MM.1S (cell line): ENCODE results near the gene TRNP1.

ENCODE experiments used
- DNase-seq: peaks from one replicate; pipeline ENCODE4 v3.0.0-alpha.2; 2015
- H2AFZ ChIP-seq: fragments of 300-600 bp; sonication (generic); 2 replicates; pipeline ENCODE4 v1.6.0; 2016; ENCODE audit warnings: antibody characterized with exemption, low read length
- H3F3A ChIP-seq: fragments of 300-600 bp; sonication (generic); 2 replicates; pipeline ENCODE4 v1.6.1; 2016; ENCODE audit warnings: mild to moderate bottlenecking, antibody characterized with exemption, low read length, moderate library complexity, mixed read lengths; ENCODE audit not compliant: insufficient read depth
- H3K27ac ChIP-seq: fragments of 300-600 bp; sonication (generic); 2 replicates; pipeline ENCODE4 v1.5.1; 2016; ENCODE audit warnings: mild to moderate bottlenecking, low read length
- H3K27me3 ChIP-seq: fragments of 300-600 bp; sonication (generic); replicated peaks from 2 replicates; pipeline ENCODE4 v1.6.0; 2016; ENCODE audit warnings: low read length; ENCODE audit not compliant: insufficient read depth
- H3K36me3 ChIP-seq: fragments of 300-600 bp; sonication (generic); replicated peaks from 2 replicates; pipeline ENCODE4 v1.6.1; 2016; ENCODE audit warnings: mild to moderate bottlenecking, low read length, mixed read lengths; ENCODE audit not compliant: insufficient read depth
- H3K4me1 ChIP-seq: fragments of 300-600 bp; sonication (generic); 2 replicates; pipeline ENCODE4 v1.6.1; 2016; ENCODE audit warnings: low read length, mixed read lengths
- H3K4me2 ChIP-seq: fragments of 300-600 bp; sonication (generic); 2 replicates; pipeline ENCODE4 v1.6.0; 2016; ENCODE audit warnings: low read depth, low read length
- H3K4me3 ChIP-seq: fragments of 300-600 bp; sonication (generic); 2 replicates; pipeline ENCODE4 v1.5.1; 2016; ENCODE audit warnings: low read length, mixed read lengths
- H3K79me2 ChIP-seq: fragments of 300-600 bp; sonication (generic); 2 replicates; pipeline ENCODE4 v1.6.1; 2016; ENCODE audit warnings: mixed run types, low read length, mixed read lengths
- H3K9ac ChIP-seq: fragments of 300-600 bp; sonication (generic); 2 replicates; pipeline ENCODE4 v1.6.1; 2016; ENCODE audit warnings: low read length, mixed read lengths
- H3K9me2 ChIP-seq: fragments of 300-600 bp; sonication (generic); replicated peaks from 2 replicates; pipeline ENCODE4 v1.6.1; 2016; ENCODE audit warnings: mild to moderate bottlenecking, low read length, mixed read lengths; ENCODE audit not compliant: insufficient read depth
- H3K9me3 ChIP-seq: fragments of 300-600 bp; sonication (generic); replicated peaks from 2 replicates; pipeline ENCODE4 v1.6.1; 2016; ENCODE audit warnings: mild to moderate bottlenecking, low read length, mixed read lengths; ENCODE audit not compliant: insufficient read depth
- H4K20me1 ChIP-seq: fragments of 300-600 bp; sonication (generic); 2 replicates; pipeline ENCODE4 v1.6.1; 2016; ENCODE audit warnings: mild to moderate bottlenecking, low read length, moderate library complexity, mixed read lengths; ENCODE audit not compliant: insufficient read depth
- EZH2 ChIP-seq: fragments of 300-600 bp; sonication (generic); optimal IDR thresholded peaks from 2 replicates; pipeline ENCODE3; 2017; ENCODE audit warnings: low read depth, mild to moderate bottlenecking, antibody characterized with exemption, low read length, mixed read lengths
- EZH2phosphoT487 ChIP-seq: fragments of 300-600 bp; sonication (generic); IDR thresholded peaks from 2 replicates; pipeline ENCODE4 v1.6.1; 2018; ENCODE audit warnings: antibody characterized with exemption, low read length
- TF ChIP-seq, protein P1 (sequence below): fragments of 300-600 bp; sonication (generic); IDR thresholded peaks from 2 replicates; pipeline ENCODE4 v1.5.1; 2016; ENCODE audit warnings: antibody characterized with exemption, low read length, mixed read lengths

Gene TRNP1

DNA sequence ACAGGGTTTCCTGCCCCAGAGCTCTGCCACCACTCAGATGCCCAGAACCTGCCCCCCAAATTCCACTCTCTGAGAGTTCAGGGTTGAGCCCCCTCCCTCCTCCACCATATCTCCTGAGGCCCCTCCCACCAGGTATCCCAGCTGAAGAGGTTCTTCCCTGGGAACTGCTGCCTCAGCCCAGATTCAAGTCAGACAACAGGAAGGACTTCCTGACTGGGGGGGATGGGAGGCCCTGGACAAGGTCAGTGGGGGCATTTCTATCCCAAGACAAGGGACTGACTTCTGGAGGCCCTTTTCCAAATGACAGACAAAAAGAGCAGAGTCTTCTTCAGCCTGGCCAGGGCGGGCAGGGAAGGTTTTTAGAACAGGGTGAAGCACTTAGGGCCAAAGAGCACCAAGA is 43.2 kb downstream of the TRNP1 start:
- no peaks in the 10 kb centered on the region for H3F3A ChIP-seq
- H3K4me3 ChIP-seq: no peak overlapping the region
- H3K36me3 ChIP-seq: no peaks in the 10 kb centered on the region
- H2AFZ ChIP-seq: no peak overlapping the region
- no peak overlapping the region for H3K9ac ChIP-seq
- no peak overlapping the region for H3K27ac ChIP-seq
- TF ChIP-seq EZH2: no peak
- no peak for TF ChIP-seq EZH2phosphoT487
- TF ChIP-seq, protein P1, sequence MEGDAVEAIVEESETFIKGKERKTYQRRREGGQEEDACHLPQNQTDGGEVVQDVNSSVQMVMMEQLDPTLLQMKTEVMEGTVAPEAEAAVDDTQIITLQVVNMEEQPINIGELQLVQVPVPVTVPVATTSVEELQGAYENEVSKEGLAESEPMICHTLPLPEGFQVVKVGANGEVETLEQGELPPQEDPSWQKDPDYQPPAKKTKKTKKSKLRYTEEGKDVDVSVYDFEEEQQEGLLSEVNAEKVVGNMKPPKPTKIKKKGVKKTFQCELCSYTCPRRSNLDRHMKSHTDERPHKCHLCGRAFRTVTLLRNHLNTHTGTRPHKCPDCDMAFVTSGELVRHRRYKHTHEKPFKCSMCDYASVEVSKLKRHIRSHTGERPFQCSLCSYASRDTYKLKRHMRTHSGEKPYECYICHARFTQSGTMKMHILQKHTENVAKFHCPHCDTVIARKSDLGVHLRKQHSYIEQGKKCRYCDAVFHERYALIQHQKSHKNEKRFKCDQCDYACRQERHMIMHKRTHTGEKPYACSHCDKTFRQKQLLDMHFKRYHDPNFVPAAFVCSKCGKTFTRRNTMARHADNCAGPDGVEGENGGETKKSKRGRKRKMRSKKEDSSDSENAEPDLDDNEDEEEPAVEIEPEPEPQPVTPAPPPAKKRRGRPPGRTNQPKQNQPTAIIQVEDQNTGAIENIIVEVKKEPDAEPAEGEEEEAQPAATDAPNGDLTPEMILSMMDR: no peak
- H4K20me1 ChIP-seq: no peaks in the 10 kb centered on the region
- no peaks in the 10 kb centered on the region for H3K9me2 ChIP-seq
- no peaks in the 10 kb centered on the region for H3K4me1 ChIP-seq
- no peaks in the 10 kb centered on the region for H3K9me3 ChIP-seq
- no peaks in the 10 kb centered on the region for H3K79me2 ChIP-seq
- H3K4me2 ChIP-seq: no peak overlapping the region
- DNase-seq: no peak
- H3K27me3 ChIP-seq: no peaks in the 10 kb centered on the region

DNA sequence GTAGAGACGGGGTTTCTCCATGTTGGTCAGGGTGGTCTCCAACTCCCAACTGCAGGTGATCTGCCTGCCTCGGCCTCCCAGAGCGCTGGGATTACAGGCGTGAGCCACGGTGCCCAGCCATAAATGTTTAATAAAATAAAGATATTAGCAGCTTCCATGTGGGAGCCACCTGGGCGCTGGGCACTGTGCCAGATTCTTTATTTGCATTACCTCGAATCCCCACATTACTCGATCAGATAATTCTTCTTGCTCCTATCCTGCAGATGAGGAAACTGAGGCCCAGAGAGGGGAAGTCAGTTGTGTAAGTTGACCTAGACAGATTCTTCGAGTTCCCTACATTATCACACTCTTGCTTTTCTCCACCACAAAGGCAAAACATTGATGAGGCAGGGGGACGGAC is 44.0 kb downstream of the TRNP1 start:
- Histone ChIP-seq H3K4me3 (no peak overlapping the region), H3K79me2 (no peaks in the 10 kb centered on the region), H3K27ac (no peak overlapping the region), H3K36me3 (no peaks in the 10 kb centered on the region), H3K4me1 (no peaks in the 10 kb centered on the region), H3K9me2 (no peaks in the 10 kb centered on the region), H4K20me1 (no peaks in the 10 kb centered on the region), H3K9ac (no peak overlapping the region), H2AFZ (no peak overlapping the region), H3K9me3 (no peaks in the 10 kb centered on the region), H3F3A (no peaks in the 10 kb centered on the region), H3K4me2 (no peak overlapping the region), H3K27me3 (no peaks in the 10 kb centered on the region)
- no peak for DNase-seq
- TF ChIP-seq EZH2phosphoT487: no peak
- TF ChIP-seq EZH2: no peak
- TF ChIP-seq, protein P1: no peak

DNA sequence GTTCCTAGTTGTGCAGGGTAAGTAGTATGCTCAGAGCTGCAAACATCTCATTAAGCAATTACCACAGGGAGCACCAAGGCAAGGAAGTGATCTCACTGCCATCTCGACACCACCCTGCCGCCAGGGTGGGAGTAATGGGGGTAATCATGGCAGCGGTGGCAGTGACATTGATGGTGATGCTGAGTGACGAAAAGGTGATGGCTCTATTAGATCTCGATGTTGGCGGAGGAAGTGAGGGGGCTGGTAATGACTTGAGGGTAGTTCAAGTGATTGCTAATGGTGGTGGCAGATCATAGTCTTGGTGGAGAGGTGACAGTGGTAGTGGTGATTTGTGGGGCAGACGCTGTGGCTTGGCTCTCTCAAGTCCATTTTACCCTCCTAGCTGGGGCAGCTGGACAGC is 44.5 kb downstream of the TRNP1 start:
- no peaks in the 10 kb centered on the region for H3K9me2 ChIP-seq
- no peaks in the 10 kb centered on the region for H3K27me3 ChIP-seq
- no peak overlapping the region for H3K9ac ChIP-seq
- no peaks in the 10 kb centered on the region for H4K20me1 ChIP-seq
- H3F3A ChIP-seq: no peaks in the 10 kb centered on the region
- TF ChIP-seq, protein P1: no peak
- TF ChIP-seq EZH2phosphoT487 (no peak), EZH2 (no peak)
- H3K9me3 ChIP-seq: no peaks in the 10 kb centered on the region
- H2AFZ ChIP-seq: no peak overlapping the region
- no peaks in the 10 kb centered on the region for H3K36me3 ChIP-seq
- no peaks in the 10 kb centered on the region for H3K4me1 ChIP-seq
- no peak overlapping the region for H3K4me3 ChIP-seq
- no peak overlapping the region for H3K27ac ChIP-seq
- no peak for DNase-seq
- H3K79me2 ChIP-seq: no peaks in the 10 kb centered on the region
- no peak overlapping the region for H3K4me2 ChIP-seq
